Pancreas (tissue), 10 donors: ENCODE results near the gene TFDP2. TPM values are rescaled to one million over a fixed set of nuclear protein-coding genes. Genes with fewer than 3 reads are reported as not detected.

Source experiments
- ATAC-seq, 4 donors: fragments of 200-7000 bp; cut with Tn5 transposase; one replicate each; pipeline versions ENCODE4 v1.8.0 to v1.9.1; 2020; ENCODE audit warnings: mild to moderate bottlenecking in 4 of 4, moderate library complexity in 4 of 4
- DNase-seq, 6 donors: peaks; one replicate each; pipeline ENCODE4 v3.0.0-alpha.2; 2020
- FAIRE-seq: peaks from 2 replicates; lab custom pipeline; 2012; peaks lifted over from hg19 to GRCh38; lab: Jason Lieb, UNC
- H3K27ac ChIP-seq, 4 donors: fragments of 200-600 bp; sonication (generic); 1 replicate in 3 of 4; 2 replicates in 1 of 4; pipeline versions ENCODE4 v1.5.0 to v1.8.0; 2020
- H3K27me3 ChIP-seq, 4 donors: fragments of 200-600 bp; one replicate each; pipeline ENCODE4 v1.8.0; 2021
- H3K36me3 ChIP-seq, 3 donors: fragments of 200-600 bp; sonication (generic) in 1 of 3; one replicate each; pipeline versions ENCODE4 v1.5.0 to v1.8.0; 2020 to 2021
- H3K4me1 ChIP-seq, 3 donors: fragments of 200-600 bp; one replicate each; pipeline ENCODE4 v1.8.0; 2021
- H3K4me3 ChIP-seq, 4 donors: fragments of 200-600 bp; sonication (generic) in 2 of 4; one replicate each; pipeline versions ENCODE4 v1.5.0 to v1.8.0; 2020 to 2021
- H3K9me3 ChIP-seq, 4 donors: fragments of 200-600 bp; one replicate each; pipeline ENCODE4 v1.8.0; 2021
- CTCF ChIP-seq, 4 donors: fragments of 200-600 bp; sonication (generic) in 3 of 4; IDR thresholded peaks; one replicate each; pipeline versions ENCODE4 v1.5.0 to v1.8.0; 2021; ENCODE audit warnings: antibody characterized with exemption in 4 of 4
- WGBS, 2 donors: extraction: QIAGEN DNeasy Blood & Tissue Kit; methylation state at CpG; one replicate each; pipeline ENCODE4 v1.1.7; 2013; 5-methylcytosine and 5-hydroxymethylcytosine counted together
- intact Hi-C, 3 donors: fragments of 100-400 bp; cut with DNase I; formaldehyde crosslinking; loops; one replicate each; pipeline versions ENCODE4 v1.11.1 to v1.14.2; 2022
- polyA plus RNA-seq, 2 donors: library from polyadenylated mRNA; stranded (reverse); fragments of 200-250 nt; gene quantifications; one replicate each; pipeline ENCODE4 v1.2.3, GENCODE V29; 2013
- total RNA-seq, 6 donors: library from RNA; stranded (reverse); fragmentation: NEBNext Ultra II Directional in 4 of 6; extraction: Animal tissue kit (Norgen Biotek cat#: 25700) in 4 of 6; gene quantifications; one replicate each; pipeline versions ENCODE4 v1.2.1 to v1.2.4, GENCODE V29; 2021 to 2023
- donor health status: healthy with polysubstance abuse.
- donor health status: DM: no; HTN: no; CAD: no; lungs with moderate emphysema.
- donor health status: DM: no; HTN: no; CAD: no.
- donor health status: control.
- donor health status: control.
- donor health status: Bipolar disorder and iron deficiency.
- donor health status: DM: yes; HTN: yes; CAD: no.
- donor health status: DM: no; HTN: no; CAD: no.
- donor health status: DM: no; HTN: no; CAD: no.
- donor health status: DM: yes; HTN: yes; CAD: no.

TFDP2 gene
- total and polyA plus RNA-seq, 8 donors = 4.6 to 25.7 (median 16.8) TPM

- DNase-seq (no peak), FAIRE-seq (no peak), ATAC-seq (no peak)
- Histone ChIP-seq H3K9me3 (no peaks in the 10 kb centered on the region), H3K27me3 (no peaks in the 10 kb centered on the region), H3K36me3 (no peaks in the 10 kb centered on the region), H3K27ac (no peak overlapping the region), H3K4me3 (no peak overlapping the region), H3K4me1 (no peaks in the 10 kb centered on the region)
- WGBS, 2 donors = 87 to 91% methylated on average over 16 of the region's 16 CpGs
- intact Hi-C loops = no loop called here
- TF ChIP-seq CTCF (IDR thresholded peaks at IDR 0.05) = no peak
These were observed 215.7 kb downstream of the TFDP2 start for GRCh38 chr3:141933421-141934300.

- no peaks in the 10 kb centered on the region for H3K27me3 ChIP-seq
- no peak overlapping the region for H3K27ac ChIP-seq
- no peak for FAIRE-seq
- H3K4me3 ChIP-seq = no peak overlapping the region
- H3K4me1 ChIP-seq = no peaks in the 10 kb centered on the region
- 91 to 98% methylated on average over 4 of the region's 4 CpGs for WGBS, 2 donors
- no peak for ATAC-seq
- no peak for DNase-seq
- H3K9me3 ChIP-seq = no peaks in the 10 kb centered on the region
- intact Hi-C loops = no loop called here
- no peaks in the 10 kb centered on the region for H3K36me3 ChIP-seq
- TF ChIP-seq CTCF (IDR thresholded peaks at IDR 0.05) = no peak
These were observed 218.5 kb downstream of the TFDP2 start for GRCh38 chr3:141930801-141931200.

GRCh38 chr3:141929341-141929995 lies 219.9 kb downstream of the TFDP2 start:
- H3K4me3 ChIP-seq = no peak overlapping the region
- ATAC-seq (no peak), FAIRE-seq (no peak), DNase-seq (no peak)
- no peaks in the 10 kb centered on the region for H3K36me3 ChIP-seq
- TF ChIP-seq CTCF (IDR thresholded peaks at IDR 0.05) = no peak
- H3K27me3 ChIP-seq = no peaks in the 10 kb centered on the region
- H3K9me3 ChIP-seq = no peaks in the 10 kb centered on the region
- 90 to 93% methylated on average over 7 of the region's 7 CpGs for WGBS, 2 donors
- no peaks in the 10 kb centered on the region for H3K4me1 ChIP-seq
- intact Hi-C loops = no loop called here
- H3K27ac ChIP-seq = no peak overlapping the region

- no peaks in the 10 kb centered on the region for H3K9me3 ChIP-seq
- no peaks in the 10 kb centered on the region for H3K4me1 ChIP-seq
- H3K36me3 ChIP-seq = no peaks in the 10 kb centered on the region
- WGBS, 2 donors = 93 to 95% methylated on average over 15 of the region's 15 CpGs
- ATAC-seq (no peak), FAIRE-seq (no peak), DNase-seq (no peak)
- H3K27me3 ChIP-seq = no peaks in the 10 kb centered on the region
- intact Hi-C loops = no loop called here
- TF ChIP-seq CTCF (IDR thresholded peaks at IDR 0.05) = no peak
- no peak overlapping the region for H3K4me3 ChIP-seq
- H3K27ac ChIP-seq = no peak overlapping the region
These were observed 220.6 kb downstream of the TFDP2 start for GRCh38 chr3:141928631-141929270.
